GM18505 (cell line): ENCODE measurements around the gene FAM98B.

Experiments
- ATAC-seq: cut with Tn5 transposase; IDR thresholded peaks from one replicate; pipeline ENCODE4 v1.9.1; 2021; ENCODE audit not compliant: unreplicated experiment
- POLR2A ChIP-seq: IDR thresholded peaks from 4 replicates; pipeline ENCODE4 v1.6.1; 2011; ENCODE audit warnings: borderline replicate concordance; ENCODE audit not compliant: insufficient read depth, insufficient read length; ENCODE audit errors: extremely low read depth

FAM98B gene

DNA sequence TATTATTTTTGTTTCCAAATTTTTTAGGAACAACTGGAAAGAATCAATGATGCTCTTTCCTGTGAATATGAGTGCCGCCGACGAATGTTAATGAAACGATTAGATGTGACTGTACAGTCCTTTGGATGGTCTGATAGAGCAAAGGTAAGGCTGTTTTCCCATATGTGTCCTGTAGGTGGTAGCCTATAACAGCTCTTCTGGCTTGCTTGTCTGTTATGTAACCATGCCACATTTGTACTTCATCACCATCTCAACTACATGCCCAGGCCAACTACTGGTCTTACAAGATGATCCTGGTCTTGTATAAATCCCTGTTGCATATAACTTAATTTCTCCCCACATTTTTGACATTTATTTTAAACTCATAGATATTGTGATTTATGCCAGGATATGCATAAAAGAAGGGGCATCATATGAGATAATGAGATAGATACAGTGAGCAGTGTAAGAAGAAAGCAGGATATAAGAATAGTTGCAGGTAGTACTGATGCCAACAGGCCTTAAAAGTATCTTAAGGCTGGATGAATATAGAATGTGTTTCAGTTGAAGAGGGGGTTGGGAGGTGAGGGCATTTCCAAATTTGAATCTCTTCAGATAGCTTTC lies 20.3 kb downstream of the FAM98B start:
- no peak for TF ChIP-seq POLR2A
- peak; percentile 96 for ATAC-seq

DNA sequence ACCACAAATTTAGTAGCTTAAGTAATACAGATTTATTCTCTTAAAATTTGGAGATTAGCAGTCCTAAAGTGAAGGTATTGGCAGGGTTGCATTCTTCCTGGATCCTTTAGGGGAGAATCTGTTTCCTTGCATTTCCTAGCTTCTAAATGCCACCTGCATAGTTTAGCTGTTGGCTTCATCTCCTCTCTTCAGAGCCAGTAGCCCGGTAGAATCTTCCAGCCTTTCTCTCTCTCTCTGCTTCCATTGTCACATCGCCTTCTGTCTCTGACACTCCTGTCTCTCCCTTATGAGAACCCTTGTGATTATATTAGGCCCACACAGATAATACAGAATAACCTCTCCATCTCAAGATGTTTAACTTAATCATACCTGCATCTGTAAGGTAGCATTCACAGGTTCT lies 21.4 kb downstream of the FAM98B start:
- ATAC-seq, result no peak
- no peak for TF ChIP-seq POLR2A

GRCh38 chr15:38476120-38476519 lies 22.2 kb downstream of the FAM98B start:
- no peak for TF ChIP-seq POLR2A
- no peak for ATAC-seq

DNA sequence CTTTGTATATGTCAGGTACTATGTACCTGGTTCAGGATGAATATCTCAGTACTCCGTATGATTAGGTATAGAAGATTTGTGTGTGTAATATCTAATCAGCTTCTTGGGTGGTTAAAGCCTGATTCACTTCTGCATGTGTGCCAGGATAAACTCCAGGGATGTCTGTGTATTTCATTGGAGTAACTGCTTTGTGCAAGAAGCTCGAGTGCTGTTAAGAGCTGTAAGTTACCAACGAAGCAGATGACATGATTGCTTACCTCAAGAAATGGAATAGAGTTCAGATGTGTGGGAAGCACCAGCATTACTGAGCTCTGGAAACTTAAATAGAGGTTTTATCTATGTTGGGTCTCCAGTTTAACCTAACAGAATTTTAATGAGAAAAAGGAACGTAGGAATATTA lies 23.7 kb downstream of the FAM98B start:
- ATAC-seq, result no peak
- TF ChIP-seq POLR2A, result no peak

GRCh38 chr15:38479266-38479665 lies 25.3 kb downstream of the FAM98B start:
- no peak for TF ChIP-seq POLR2A
- no peak for ATAC-seq

GRCh38 chr15:38479756-38480155 lies 25.8 kb downstream of the FAM98B start:
- no peak for TF ChIP-seq POLR2A
- no peak for ATAC-seq

DNA sequence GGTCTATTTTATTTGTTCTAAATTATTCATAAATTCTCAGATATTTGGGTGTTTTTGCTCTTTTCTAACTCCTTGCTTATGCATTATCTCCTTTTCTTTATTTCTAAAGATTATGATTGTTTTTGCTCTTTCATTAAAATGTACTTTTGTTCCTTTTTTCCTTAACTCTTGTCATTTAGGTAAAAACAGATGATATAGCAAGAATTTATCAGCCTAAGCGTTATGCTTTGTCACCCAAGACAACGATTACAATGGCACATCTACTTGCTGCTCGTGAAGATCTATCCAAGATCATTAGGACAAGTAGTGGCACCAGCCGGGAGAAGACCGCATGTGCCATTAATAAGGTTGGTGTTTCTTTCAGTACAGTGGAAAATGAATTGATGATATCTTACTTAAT lies 27.2 kb downstream of the FAM98B start:
- TF ChIP-seq POLR2A, result no peak
- no peak for ATAC-seq

- no peak for ATAC-seq
Observed at GRCh38 chr15:38481761-38482160, 27.8 kb downstream of the FAM98B start.

DNA sequence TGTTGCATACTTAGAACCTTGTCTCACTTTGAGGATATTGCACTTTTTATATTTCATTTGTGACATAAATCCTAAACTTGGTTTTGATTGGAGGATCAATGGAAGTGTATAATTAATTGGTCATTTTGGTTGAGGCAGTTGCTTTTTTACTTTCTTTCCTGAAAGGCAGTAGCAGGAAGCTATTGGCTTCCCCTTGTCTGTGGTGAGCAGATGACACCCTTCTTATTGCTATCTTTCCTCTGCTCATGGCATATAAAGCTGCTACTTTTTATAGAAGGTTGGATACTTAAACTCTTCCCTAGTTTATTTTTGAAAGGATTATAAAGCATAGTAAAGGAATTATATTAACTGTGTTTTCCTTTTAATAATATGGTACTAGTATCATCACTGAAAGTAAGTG lies 28.6 kb downstream of the FAM98B start:
- ATAC-seq, result no peak
- no peak for TF ChIP-seq POLR2A

More at GRCh38 chr15:38481761-38482160, 27.8 kb downstream of the FAM98B start:
- TF ChIP-seq POLR2A, result no peak

- no peak for ATAC-seq
- no peak for TF ChIP-seq POLR2A
Observed at GRCh38 chr15:38486936-38487335, 33.0 kb downstream of the FAM98B start.

DNA sequence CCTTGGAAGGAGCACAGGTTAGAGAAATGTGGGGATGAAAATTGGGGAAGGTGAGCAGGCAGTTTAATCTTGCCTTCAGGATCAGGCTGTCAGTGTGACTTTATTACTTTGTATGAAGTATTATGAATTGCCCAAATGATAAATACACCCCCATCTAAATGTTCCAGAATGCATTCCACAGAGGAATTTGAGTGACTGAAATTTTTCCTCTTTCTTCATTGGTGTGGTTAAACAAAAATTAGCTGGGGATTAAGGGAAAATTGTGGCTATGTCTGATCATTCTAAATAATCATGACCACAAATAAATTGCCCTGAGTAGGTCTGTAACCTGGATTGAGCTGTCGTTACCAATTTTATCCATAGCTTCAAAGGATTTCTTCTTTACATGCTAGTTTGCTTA lies 33.5 kb downstream of the FAM98B start:
- TF ChIP-seq POLR2A, result no peak
- ATAC-seq, result no peak

GRCh38 chr15:38490242-38490922 lies 36.5 kb downstream of the FAM98B start:
- TF ChIP-seq POLR2A, result no peak
- ATAC-seq, result no peak

DNA sequence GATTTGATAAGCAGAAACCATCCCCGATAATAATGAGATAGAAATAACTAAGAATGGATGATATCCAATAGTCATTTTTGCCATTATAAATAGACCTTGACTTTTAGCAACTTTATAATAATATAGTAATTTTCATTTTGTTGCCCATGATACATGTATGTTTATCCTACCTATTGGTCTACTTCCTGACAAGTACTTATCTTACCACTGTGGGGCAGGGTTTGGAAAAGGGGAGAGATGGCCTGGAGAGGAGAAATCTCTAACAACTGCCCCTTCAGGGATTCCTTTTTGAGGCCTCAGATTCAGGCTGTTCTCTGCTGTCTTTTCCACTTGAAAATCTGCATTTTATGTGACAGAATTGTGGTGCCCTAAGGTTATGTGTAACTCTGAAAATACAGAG lies 42.2 kb downstream of the FAM98B start:
- no peak for TF ChIP-seq POLR2A
- ATAC-seq, result no peak

DNA sequence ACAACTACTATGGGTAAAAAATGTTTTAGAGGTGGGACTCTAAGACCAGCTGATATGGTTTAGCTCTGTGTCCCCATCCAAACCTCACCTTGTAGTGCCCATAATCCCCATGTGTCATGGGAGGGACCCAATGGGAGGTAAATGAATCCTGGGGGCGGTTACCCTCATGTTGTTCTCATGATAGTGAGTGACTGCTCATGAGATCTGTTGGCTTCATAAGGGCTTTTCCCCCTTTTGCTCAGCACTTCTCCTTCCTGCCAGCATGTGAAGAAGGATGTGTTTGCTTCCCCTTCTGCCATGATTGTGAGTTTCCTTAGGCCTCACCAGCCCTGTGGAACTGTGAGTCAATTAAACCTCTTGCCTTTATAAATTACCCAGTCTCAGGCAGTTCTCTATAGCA lies 45.7 kb downstream of the FAM98B start:
- no peak for TF ChIP-seq POLR2A
- no peak for ATAC-seq
